GM18873 (cell line): ENCODE data around the gene KRT82.
"Not testable (repeated sequence)": the region's sequence is repeated elsewhere in the genome, so short reads cannot be mapped to it uniquely, and the experiment has no call there.

Experiments
- ATAC-seq: cut with Tn5 transposase; IDR thresholded peaks from one replicate; pipeline ENCODE4 v1.9.1; 2021; ENCODE audit warnings: mild to moderate bottlenecking, moderate library complexity, moderate number of reproducible peaks; ENCODE audit not compliant: unreplicated experiment, low FRiP score

The KRT82 gene

DNA sequence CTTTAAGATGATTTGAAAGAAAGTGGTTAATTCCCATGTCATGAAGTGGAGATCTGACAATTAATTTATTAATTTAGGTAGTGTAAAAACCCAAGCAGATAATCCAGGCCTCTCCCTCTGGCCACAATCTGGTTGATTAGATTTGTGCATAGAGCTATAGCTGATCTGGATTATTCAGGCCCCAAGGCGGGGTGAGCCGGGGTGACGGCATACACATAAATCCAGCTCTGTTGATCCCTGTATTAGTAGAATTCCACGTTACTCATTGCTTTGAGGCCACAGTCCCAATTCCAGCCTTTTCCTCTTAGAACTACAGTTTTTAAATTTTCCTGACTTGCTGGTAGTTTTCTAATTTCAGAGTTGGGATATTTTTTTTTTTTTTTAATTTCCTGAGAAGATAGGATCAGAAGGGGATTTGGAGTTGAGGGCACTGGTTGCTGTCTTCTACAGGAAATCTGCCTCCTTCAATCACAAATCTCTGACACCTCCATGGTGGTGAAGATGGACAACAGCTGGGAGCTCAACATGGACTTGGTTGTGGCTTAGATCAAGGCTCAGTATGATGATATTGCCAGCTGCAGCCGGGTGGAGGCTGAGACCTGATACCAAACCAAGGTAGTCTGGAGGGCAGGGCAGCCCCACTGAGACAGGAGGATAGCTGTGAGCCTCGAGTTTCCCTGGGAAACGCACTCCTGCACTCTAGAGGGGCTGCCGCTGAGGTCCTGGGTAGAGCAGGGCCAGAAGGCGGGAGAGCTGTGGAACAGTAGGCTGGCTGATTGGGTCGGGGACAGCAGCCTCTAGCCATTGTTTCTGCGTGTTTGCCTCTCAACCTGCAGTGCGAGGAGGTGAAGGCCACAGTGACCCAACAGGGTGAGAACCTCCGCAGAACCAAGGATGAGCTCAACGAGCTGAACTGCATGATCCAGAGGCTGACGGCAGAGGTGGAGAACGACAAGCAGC is 58.3 kb downstream of the KRT82 start:
- ATAC-seq, result no peak

DNA sequence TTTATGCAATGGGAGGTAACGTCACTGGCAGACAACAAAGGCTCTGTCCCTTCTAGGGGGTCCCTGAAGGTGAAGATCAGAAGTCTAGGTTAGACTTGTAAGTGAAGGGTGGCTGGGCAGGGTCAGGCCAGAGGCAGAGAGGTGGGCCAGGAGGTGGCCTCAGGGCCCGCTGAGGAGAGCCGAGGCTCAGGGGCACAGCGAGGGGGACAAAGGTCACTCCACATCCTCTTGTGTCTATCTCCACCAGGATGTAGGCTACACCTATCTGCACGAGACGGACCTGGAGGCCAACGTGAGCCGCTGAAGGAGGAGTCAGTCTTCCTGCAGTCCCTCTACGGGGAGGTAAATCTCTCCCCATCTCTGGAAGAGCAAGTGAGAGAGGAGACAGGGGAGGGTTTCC is 59.1 kb downstream of the KRT82 start:
- no peak for ATAC-seq

DNA sequence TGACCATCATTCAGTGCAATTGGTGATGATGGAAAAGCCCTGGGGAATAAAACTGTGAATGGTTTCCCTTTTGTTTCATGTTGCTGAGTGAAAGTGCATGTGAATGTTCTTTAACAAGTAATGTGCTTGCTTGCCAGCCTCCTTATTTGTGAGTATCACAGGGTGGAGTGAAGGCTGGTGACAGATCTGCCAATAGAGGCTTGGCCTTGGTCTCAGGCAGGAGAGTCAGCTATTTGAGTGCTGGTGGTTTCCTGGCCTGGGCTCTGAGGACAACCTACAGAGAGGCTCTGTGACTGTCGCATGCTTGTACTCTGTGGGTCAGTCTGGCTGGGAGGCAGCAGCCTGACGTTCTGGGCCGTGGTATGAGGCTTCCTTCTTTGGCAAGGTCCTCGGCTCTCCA is 59.5 kb downstream of the KRT82 start:
- no peak for ATAC-seq

DNA sequence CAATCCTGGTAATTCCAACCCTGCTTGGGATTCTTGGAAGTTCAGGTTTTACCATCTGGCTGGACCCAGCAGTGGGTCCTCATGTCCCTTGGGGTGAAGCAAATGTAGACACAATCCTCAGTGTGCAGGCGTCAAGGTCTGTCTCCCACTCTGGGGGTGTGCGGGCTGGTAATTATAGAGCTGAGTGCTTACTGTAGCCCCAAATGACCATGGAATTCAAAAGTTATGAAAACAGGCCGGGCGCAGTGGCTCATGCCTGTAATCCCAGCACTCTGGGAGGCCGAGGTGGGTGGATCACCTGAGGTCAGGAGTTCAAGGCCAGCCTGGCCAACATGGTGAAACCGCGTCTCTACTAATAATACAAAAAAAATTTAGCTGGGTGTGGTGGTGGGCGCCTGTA is 61.1 kb downstream of the KRT82 start:
- not testable (repeated sequence) for ATAC-seq

DNA sequence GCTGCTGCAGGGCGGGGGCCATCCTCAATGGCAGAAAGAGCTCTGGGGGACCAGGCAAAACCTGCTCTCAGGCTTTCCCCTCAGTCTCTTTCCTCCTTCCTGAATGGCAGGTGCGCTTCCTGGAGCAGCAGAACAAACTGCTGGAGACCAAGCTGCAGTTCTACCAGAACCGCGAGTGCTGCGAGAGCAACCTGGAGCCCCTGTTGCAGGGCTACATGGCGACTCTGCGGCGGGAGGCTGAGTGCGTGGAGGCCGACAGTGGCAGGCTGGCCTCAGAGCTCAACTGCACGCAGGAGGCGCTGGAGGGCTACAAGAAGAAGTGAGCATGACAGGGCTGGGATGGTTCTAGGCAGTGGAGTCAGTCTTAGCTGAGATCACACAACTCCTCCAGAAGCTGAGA is 62.0 kb downstream of the KRT82 start:
- ATAC-seq, result no peak
